B cell (primary cell): ENCODE data around the gene RTL9.

Source experiments
- CTCF ChIP-seq: fragments of 200-600 bp; IDR thresholded peaks from one replicate; pipeline ENCODE4 v1.8.0; 2022; ENCODE audit warnings: antibody characterized with exemption, mild to moderate bottlenecking
- EZH2 ChIP-seq: IDR thresholded peaks from 2 replicates; pipeline ENCODE4 v1.6.1; 2012; ENCODE audit warnings: borderline replicate concordance, low read depth, mild to moderate bottlenecking, moderate library complexity, low read length; ENCODE audit not compliant: insufficient read depth, poor library complexity, severe bottlenecking

- no peak for TF ChIP-seq CTCF
- TF ChIP-seq EZH2, result no peak
These were observed 47.0 kb upstream of the RTL9 start for GRCh38 chrX:110311437-110312230.
